ENCODE results near the gene DTX3. TPM values are rescaled to one million over a fixed set of nuclear protein-coding genes. Genes with fewer than 3 reads are reported as not detected.

Gene DTX3, protein sequence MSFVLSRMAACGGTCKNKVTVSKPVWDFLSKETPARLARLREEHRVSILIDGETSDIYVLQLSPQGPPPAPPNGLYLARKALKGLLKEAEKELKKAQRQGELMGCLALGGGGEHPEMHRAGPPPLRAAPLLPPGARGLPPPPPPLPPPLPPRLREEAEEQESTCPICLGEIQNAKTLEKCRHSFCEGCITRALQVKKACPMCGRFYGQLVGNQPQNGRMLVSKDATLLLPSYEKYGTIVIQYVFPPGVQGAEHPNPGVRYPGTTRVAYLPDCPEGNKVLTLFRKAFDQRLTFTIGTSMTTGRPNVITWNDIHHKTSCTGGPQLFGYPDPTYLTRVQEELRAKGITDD
- total RNA-seq: 44.4 TPM

GRCh38 chr12:57604454-57604991, at the start of gene DTX3:
Gene DTX3, plus strand, starts transcription at chr12:57604824. Its CDS starts 1,694 bp downstream, at chr12:57606518.

DNA sequence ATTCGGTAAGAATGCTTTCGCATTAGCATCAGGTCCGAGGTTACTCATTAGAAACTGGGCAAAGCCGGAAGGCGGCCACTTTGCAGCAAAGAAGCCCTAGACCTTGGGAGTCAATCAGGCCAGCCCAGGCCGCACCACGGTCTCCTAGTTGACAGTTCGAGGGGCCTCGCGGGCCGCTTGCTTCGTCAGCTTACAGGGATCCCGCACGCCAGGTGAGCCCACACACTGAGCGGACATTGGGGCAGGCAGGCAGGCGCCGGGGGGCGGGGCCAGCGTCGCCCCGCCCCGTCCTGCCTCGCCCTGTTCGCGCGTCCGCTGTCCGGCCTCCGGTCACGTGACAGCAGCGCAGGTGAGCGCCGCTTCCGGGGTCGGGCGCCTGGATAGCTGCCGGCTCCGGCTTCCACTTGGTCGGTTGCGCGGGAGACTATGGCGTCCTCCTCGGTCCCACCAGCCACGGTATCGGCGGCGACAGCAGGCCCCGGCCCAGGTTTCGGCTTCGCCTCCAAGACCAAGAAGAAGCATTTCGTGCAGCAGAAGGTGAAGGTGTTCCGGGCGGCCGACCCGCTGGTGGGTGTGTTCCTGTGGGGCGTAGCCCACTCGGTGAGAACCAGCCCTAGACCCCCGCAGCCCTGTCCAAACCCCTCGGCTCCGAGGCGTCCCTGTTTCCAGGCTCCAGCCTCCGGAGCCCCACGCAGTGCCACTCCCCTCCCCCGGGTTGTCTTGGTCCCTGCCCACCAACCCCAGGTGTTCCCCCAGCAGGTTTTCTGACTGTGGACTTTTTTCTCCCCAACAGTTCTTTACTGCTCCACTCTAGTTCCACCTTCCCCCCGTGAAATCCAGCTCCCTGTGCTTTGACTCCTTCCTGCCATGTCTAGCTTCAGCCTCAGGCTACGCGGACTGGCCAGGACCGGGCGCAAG, 13.5 kb upstream of the DTX3 start, which contains the start of gene PIP4K2C:
PIP4K2C (plus strand) TSS at position 329 of the 918 bp plus-strand sequence; CDS start at position 427, 98 bp downstream.

GRCh38 chr12:57611108-57611826, 6.6 kb downstream of the DTX3 start, which contains the start of gene ARHGEF25:
Gene ARHGEF25, plus strand, starts transcription at chr12:57611435. Its CDS starts 460 bp downstream, at chr12:57611895.

DNA sequence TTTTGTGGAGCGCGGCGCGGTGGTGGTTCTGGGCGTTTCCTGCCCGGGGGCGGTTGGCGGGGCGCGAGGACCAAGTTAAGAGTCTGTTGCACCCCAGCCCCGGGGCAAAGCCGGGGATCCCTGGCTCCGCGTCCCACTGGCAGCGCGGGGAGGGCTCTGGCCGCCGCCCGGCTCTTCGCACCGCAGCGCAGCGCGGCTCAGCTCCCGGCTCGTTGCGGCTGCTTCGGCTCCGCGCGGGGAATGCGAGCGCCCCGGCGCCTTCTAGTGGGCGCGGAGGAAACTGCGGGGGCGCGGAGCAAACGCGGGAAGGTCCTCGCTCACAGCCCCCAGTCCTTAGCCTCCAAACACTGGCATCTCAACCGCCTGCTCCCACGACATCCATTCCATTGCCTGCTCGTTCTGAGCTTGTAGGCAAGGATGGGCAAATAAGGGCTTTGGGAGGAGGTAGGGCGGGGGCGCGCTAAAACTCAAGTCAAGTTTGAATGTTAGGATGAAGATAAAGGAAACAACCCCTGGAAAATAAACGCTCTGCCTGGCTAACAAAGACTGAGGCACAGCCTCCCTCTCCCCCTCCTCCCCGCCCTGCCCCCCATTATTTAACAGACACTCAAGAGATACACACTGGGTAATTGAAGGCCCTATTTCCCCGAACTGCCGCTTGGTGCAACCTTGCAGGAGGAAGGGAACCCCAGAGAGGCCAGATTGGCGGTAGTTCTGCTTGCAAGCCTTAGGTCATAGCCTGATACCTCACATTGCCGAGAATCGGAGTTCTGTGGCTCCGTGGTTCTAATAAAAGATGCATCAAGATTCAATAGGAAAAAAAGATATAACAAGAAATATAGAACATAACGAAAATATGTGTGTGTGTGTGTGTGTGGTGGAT, 28.6 kb downstream of the DTX3 start, which contains the start of gene B4GALNT1:
B4GALNT1 (minus strand) TSS at position 244 of the 883 bp plus-strand sequence. CDS start 1,069 bp downstream, outside the sequence.

Other genes with a start within 250 kb of the DTX3 start
- 51.6 TPM for gene R3HDM2, start 173.8 kb upstream of the DTX3 start, total RNA-seq
- 0.41 TPM for gene INHBC, start 170.0 kb upstream of the DTX3 start, total RNA-seq
- gene INHBE, start 149.5 kb upstream of the DTX3 start, total RNA-seq: 0.23 TPM
- 13.4 TPM for gene GLI1, start 145.0 kb upstream of the DTX3 start, total RNA-seq
- 10.7 TPM for gene ARHGAP9, start 125.0 kb upstream of the DTX3 start, total RNA-seq
- 95.8 TPM for gene MARS1, start 116.8 kb upstream of the DTX3 start, total RNA-seq
- 45.3 TPM for gene DDIT3, start 84.3 kb upstream of the DTX3 start, total RNA-seq
- 32.7 TPM for gene MBD6, start 82.0 kb upstream of the DTX3 start, total RNA-seq
- 85.7 TPM for gene DCTN2, start 57.6 kb upstream of the DTX3 start, total RNA-seq
- gene KIF5A, start 54.8 kb upstream of the DTX3 start, total RNA-seq: 0.35 TPM
- 22.2 TPM for gene PIP4K2C, start 13.6 kb upstream of the DTX3 start, total RNA-seq
- gene ARHGEF25, start 6.6 kb downstream of the DTX3 start, total RNA-seq: 29.2 TPM
- 1.3 TPM for gene B4GALNT1, start 28.4 kb downstream of the DTX3 start, total RNA-seq
- 124 TPM for gene OS9, start 89.3 kb downstream of the DTX3 start, total RNA-seq
- gene AGAP2, start 133.9 kb downstream of the DTX3 start, total RNA-seq: 2.9 TPM
- 41.7 TPM for gene TSPAN31, start 140.2 kb downstream of the DTX3 start, total RNA-seq
- gene CDK4, start 147.5 kb downstream of the DTX3 start, total RNA-seq: 87.5 TPM
- 8.9 TPM for gene MARCHF9, start 150.3 kb downstream of the DTX3 start, total RNA-seq
- gene CYP27B1, start 162.3 kb downstream of the DTX3 start, total RNA-seq: 1.1 TPM
- 10.3 TPM for gene METTL1, start 167.3 kb downstream of the DTX3 start, total RNA-seq
- gene EEF1AKMT3, start 167.8 kb downstream of the DTX3 start, total RNA-seq: 11.1 TPM
- gene TSFM, start 178.0 kb downstream of the DTX3 start, total RNA-seq: 15.0 TPM
- gene AVIL, start 213.9 kb downstream of the DTX3 start, total RNA-seq: 5.0 TPM
- 130 TPM for gene CTDSP2, start 241.9 kb downstream of the DTX3 start, total RNA-seq